Sigmoid colon (tissue), 7 donors: ENCODE measurements around the gene THBS2. TPM values are rescaled to one million over a fixed set of nuclear protein-coding genes. Genes with fewer than 3 reads are reported as not detected.
A peak's percentile ranks its signal among the peaks of the same experiment; 100 is the strongest.

Experiments used
- DNase-seq: peaks from one replicate; pipeline ENCODE4 v3.0.0-alpha.2; 2019
- H3K27ac ChIP-seq, 4 donors: fragments of 200-600 bp; sonication (generic); one replicate each; pipeline ENCODE4 v1.5.1; 2016 to 2019; ENCODE audit warnings: mild to moderate bottlenecking in 1 of 4
- H3K27me3 ChIP-seq, 3 donors: fragments of 200-600 bp; sonication (generic); one replicate each; pipeline ENCODE4 v1.5.1; 2019; ENCODE audit warnings: mild to moderate bottlenecking in 1 of 3
- H3K36me3 ChIP-seq, 4 donors: fragments of 200-600 bp; sonication (generic); one replicate each; pipeline ENCODE4 v1.5.1; 2016 to 2019
- H3K4me1 ChIP-seq, 4 donors: fragments of 200-600 bp; sonication (generic); one replicate each; pipeline ENCODE4 v1.5.1; 2017 to 2019
- H3K4me3 ChIP-seq, 4 donors: fragments of 200-600 bp; sonication (generic); one replicate each; pipeline ENCODE4 v1.5.1; 2017 to 2019; ENCODE audit warnings: mild to moderate bottlenecking in 2 of 4, moderate library complexity in 1 of 4
- H3K9me3 ChIP-seq, 4 donors: fragments of 200-600 bp in 3 of 4; sonication (generic) in 3 of 4; one replicate each; pipeline versions ENCODE4 v1.5.1 to v1.6.1; 2013 to 2019
- CTCF ChIP-seq, 4 experiments: fragments of 450-650 bp in 3 of 4; fragments of 200-600 bp in 1 of 4; IDR thresholded peaks; one replicate each; pipeline ENCODE4 v1.5.1; 2016 to 2019; ENCODE audit warnings: antibody characterized with exemption in 4 of 4, mild to moderate bottlenecking in 3 of 4, moderate library complexity in 2 of 4
- EP300 ChIP-seq, 4 donors: sonication (generic); formaldehyde crosslinking; IDR thresholded peaks; one replicate each; pipeline ENCODE4 v1.6.1; 2017; ENCODE audit warnings: antibody characterized with exemption in 4 of 4
- POLR2A ChIP-seq, 2 donors: fragments of 450-650 bp; IDR thresholded peaks; one replicate each; pipeline ENCODE4 v1.6.1; 2016; ENCODE audit warnings: antibody characterized with exemption in 2 of 2, mild to moderate bottlenecking in 2 of 2, moderate library complexity in 2 of 2
- POLR2AphosphoS5 ChIP-seq, 4 donors: sonication (generic); formaldehyde crosslinking; IDR thresholded peaks; one replicate each; pipeline ENCODE4 v1.6.1; 2017; ENCODE audit warnings: antibody characterized with exemption in 4 of 4
- WGBS, 2 donors: extraction: QIAGEN DNeasy Blood & Tissue Kit; methylation state at CpG; one replicate each; pipeline ENCODE4 v1.1.7; 2013; 5-methylcytosine and 5-hydroxymethylcytosine counted together
- intact Hi-C: fragments of 100-400 bp; cut with DNase I; formaldehyde crosslinking; loops from one replicate; pipeline ENCODE4 v1.15.1; 2023
- polyA plus RNA-seq, 3 donors: library from polyadenylated mRNA; stranded (reverse); fragments of 200-250 nt; gene quantifications; one replicate each; pipeline ENCODE4 v1.2.3, GENCODE V29; 2013
- total RNA-seq, 4 donors: library from RNA; depleted of rRNA; stranded (reverse); fragments of >200 nt; gene quantifications; one replicate each; pipeline ENCODE4 v1.1.0, GENCODE V29; 2016
- donor health status: healthy with polysubstance abuse.
- donor health status: Bipolar disorder and iron deficiency.
- donor health status: healthy.

THBS2 gene
- total and polyA plus RNA-seq, 7 donors: 1.7 to 59.0 (median 37.6) TPM

DNA sequence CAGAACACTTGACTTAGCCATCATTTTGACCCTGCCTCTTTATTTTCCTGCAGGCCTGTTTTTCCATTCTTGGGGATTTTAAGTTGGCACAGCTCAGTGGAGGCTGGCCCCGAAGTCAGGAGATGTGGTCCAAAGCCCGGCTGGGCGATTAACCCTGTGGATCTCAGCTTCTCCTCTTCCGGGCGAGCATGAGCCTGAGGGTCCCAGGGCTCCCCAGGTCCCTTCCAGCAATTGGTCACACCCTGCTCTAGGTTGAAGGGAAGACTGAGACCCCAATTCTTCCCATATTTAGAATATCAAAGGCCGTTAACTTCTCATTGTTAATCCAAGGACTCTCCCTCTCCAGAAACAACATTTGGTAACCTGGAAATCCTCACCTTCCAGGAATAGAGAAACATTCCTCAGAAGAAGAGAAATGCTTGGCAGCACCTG lies 2.3 kb downstream of the THBS2 start:
- peak overlapping the region; percentile 8 to 71 (median 62) for H3K27ac ChIP-seq
- peaks cover 0 to 40% (median 15%) of the 10 kb centered on the region in 4 donors for H3K4me1 ChIP-seq
- no peaks in the 10 kb centered on the region for H3K27me3 ChIP-seq
- H3K9me3 ChIP-seq: no peaks in the 10 kb centered on the region
- TF ChIP-seq POLR2AphosphoS5 (IDR thresholded peaks at IDR 0.05) (no peak), POLR2A (IDR thresholded peaks at IDR 0.05) (no peak), EP300 (IDR thresholded peaks at IDR 0.05) (no peak), CTCF (IDR thresholded peaks at IDR 0.05) (no peak)
- H3K36me3 ChIP-seq: peaks cover 0 to 21% (median 0%) of the 10 kb centered on the region in 4 donors
- DNase-seq: no peak
- intact Hi-C loops: no loop called here
- peak overlapping the region; percentile 24 to 46 (median 40) for H3K4me3 ChIP-seq
- WGBS, 2 donors: 55 to 77% methylated on average over 6 of the region's 6 CpGs

DNA sequence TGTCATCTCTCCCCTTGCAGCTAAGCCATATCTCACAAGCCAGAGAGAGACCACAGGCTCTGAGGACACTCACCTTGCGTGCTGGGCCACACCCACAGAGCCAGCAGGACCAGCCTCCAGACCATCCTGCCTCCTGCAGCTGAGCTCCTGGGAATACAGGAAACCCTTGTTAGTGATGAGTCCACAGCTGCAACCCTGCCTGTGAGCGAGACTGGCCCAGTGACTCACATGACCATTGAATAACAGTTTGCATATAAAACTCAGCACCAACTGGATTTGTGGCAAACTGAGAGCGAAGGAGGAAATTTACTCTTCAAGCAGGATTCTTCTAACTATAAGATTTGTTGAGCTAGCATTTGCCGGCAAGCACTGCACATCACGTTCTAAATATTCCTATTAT lies 3.0 kb downstream of the THBS2 start:
- H3K27me3 ChIP-seq: no peaks in the 10 kb centered on the region
- intact Hi-C loops: no loop called here
- DNase-seq: peak; percentile 85
- no peaks in the 10 kb centered on the region for H3K9me3 ChIP-seq
- peaks cover 0 to 40% (median 15%) of the 10 kb centered on the region in 4 donors for H3K4me1 ChIP-seq
- H3K36me3 ChIP-seq: peaks cover 0 to 21% (median 0%) of the 10 kb centered on the region in 4 donors
- 54 to 69% methylated on average over 5 of the region's 5 CpGs for WGBS, 2 donors
- H3K27ac ChIP-seq: peak overlapping the region; percentile 8 to 71 (median 62)
- H3K4me3 ChIP-seq: peak overlapping the region in 2 of 4 donors; percentile 44 to 46
- TF ChIP-seq POLR2AphosphoS5 (IDR thresholded peaks at IDR 0.05): peak in 3 of 4 donors; percentile 45 to 70 (median 51)
- TF ChIP-seq EP300 (IDR thresholded peaks at IDR 0.05): no peak
- TF ChIP-seq POLR2A (IDR thresholded peaks at IDR 0.05): no peak
- no peak for TF ChIP-seq CTCF (IDR thresholded peaks at IDR 0.05)

DNA sequence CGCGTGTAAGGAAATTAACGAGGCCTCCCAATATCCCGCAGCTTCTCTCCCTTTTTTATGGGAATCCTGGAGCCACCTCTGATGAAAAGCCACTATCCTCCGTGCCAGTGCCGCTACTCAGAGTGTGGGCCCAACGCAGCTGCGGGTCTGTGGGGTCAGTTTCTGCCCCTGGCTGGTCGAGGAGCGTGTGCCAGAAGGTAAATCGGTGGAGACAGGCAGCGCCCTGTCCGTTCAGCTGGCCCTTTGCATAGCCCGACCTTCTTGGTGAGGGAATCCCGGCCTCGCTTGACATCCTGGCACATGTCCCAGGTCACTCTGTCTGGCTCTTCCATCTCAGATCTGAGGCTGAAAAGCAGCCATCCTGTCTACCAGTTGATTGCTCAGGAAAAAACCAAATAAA lies 4.6 kb downstream of the THBS2 start:
- 93% methylated on average over 16 of the region's 16 CpGs for WGBS, 2 donors
- no peaks in the 10 kb centered on the region for H3K9me3 ChIP-seq
- DNase-seq: no peak
- peaks cover 0 to 35% (median 15%) of the 10 kb centered on the region in 4 donors for H3K4me1 ChIP-seq
- no peak overlapping the region for H3K27ac ChIP-seq
- intact Hi-C loops: no loop called here
- no peaks in the 10 kb centered on the region for H3K27me3 ChIP-seq
- no peak for TF ChIP-seq CTCF (IDR thresholded peaks at IDR 0.05)
- TF ChIP-seq POLR2A (IDR thresholded peaks at IDR 0.05): no peak
- TF ChIP-seq EP300 (IDR thresholded peaks at IDR 0.05): no peak
- TF ChIP-seq POLR2AphosphoS5 (IDR thresholded peaks at IDR 0.05): no peak
- H3K36me3 ChIP-seq: peaks cover 0 to 21% (median 0%) of the 10 kb centered on the region in 4 donors
- H3K4me3 ChIP-seq: no peak overlapping the region

GRCh38 chr6:169248521-169248971 lies 5.1 kb downstream of the THBS2 start:
- intact Hi-C loops: no loop called here
- DNase-seq: no peak
- Histone ChIP-seq H3K9me3 (no peaks in the 10 kb centered on the region), H3K27ac (no peak overlapping the region), H3K4me3 (no peak overlapping the region), H3K4me1 (peaks cover 0 to 31% (median 15%) of the 10 kb centered on the region in 4 donors), H3K36me3 (peaks cover 0 to 21% (median 0%) of the 10 kb centered on the region in 4 donors), H3K27me3 (no peaks in the 10 kb centered on the region)
- TF ChIP-seq POLR2A (IDR thresholded peaks at IDR 0.05): no peak
- no peak for TF ChIP-seq EP300 (IDR thresholded peaks at IDR 0.05)
- TF ChIP-seq CTCF (IDR thresholded peaks at IDR 0.05): no peak
- TF ChIP-seq POLR2AphosphoS5 (IDR thresholded peaks at IDR 0.05): no peak
- WGBS, 2 donors: 96% methylated on average over 36 of the region's 36 CpGs

DNA sequence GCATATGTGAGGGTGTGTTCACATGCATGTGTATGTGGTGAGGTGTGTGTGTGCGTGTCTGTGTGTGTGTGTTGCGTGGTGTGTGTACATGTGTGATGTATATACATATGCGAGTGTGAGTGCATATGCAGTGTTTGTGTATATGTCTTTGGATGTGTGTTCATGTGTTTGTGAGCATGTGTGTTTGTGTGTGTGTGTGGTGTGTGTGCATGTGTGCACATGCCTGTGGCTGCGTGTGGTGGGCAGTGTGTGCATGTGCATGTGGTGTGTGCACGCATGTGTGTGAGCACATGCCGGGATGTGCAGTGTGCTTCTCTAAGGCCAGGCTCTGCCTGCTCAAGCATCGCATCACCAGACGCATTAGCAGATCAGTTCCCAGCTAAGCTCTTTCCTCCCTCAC lies 5.7 kb downstream of the THBS2 start:
- H3K4me1 ChIP-seq: peaks cover 0 to 29% (median 14%) of the 10 kb centered on the region in 4 donors
- H3K36me3 ChIP-seq: peaks cover 0 to 21% (median 0%) of the 10 kb centered on the region in 4 donors
- no peaks in the 10 kb centered on the region for H3K27me3 ChIP-seq
- TF ChIP-seq POLR2A (IDR thresholded peaks at IDR 0.05) (no peak), POLR2AphosphoS5 (IDR thresholded peaks at IDR 0.05) (no peak), CTCF (IDR thresholded peaks at IDR 0.05) (no peak), EP300 (IDR thresholded peaks at IDR 0.05) (no peak)
- H3K4me3 ChIP-seq: no peak overlapping the region
- intact Hi-C loops: no loop called here
- no peak for DNase-seq
- no peaks in the 10 kb centered on the region for H3K9me3 ChIP-seq
- H3K27ac ChIP-seq: no peak overlapping the region
- 88 to 93% methylated on average over 8 of the region's 8 CpGs for WGBS, 2 donors
